Measurements from ENCODE around the gene STARD6.

GRCh38 chr18:54284981-54285785 is 72.5 kb downstream of the STARD6 start:
- no peak for TF ChIP-seq CTCF (IDR thresholded peaks at IDR 0.05)
- no peak for TF ChIP-seq POLR2A (IDR thresholded peaks at IDR 0.05)

Measured in lower leg skin (tissue), 3 donors.